Measurements from ENCODE around the gene TMEM245.

TMEM245 gene

GRCh38 chr9:109098960-109099308, 20.8 kb downstream of the TMEM245 start:
- DNase-seq = no peak

GRCh38 chr9:109098171-109098959, 21.4 kb downstream of the TMEM245 start:
- DNase-seq = no peak

- DNase-seq = no peak
Observed at GRCh38 chr9:109097146-109097545, 22.6 kb downstream of the TMEM245 start.

GRCh38 chr9:109095321-109095720, 24.4 kb downstream of the TMEM245 start:
- DNase-seq = no peak

GRCh38 chr9:109094268-109094667, 25.5 kb downstream of the TMEM245 start:
- DNase-seq = no peak

- DNase-seq = no peak
Observed at GRCh38 chr9:109092587-109092986, 27.2 kb downstream of the TMEM245 start.

GRCh38 chr9:109092051-109092580, 27.6 kb downstream of the TMEM245 start:
- no peak for DNase-seq

GRCh38 chr9:109088221-109088620, 31.5 kb downstream of the TMEM245 start:
- no peak for DNase-seq

GRCh38 chr9:109087795-109088194, 32.0 kb downstream of the TMEM245 start:
- no peak for DNase-seq

- no peak for DNase-seq
Observed at GRCh38 chr9:109086221-109086620, 33.5 kb downstream of the TMEM245 start.

- DNase-seq = no peak
Observed at GRCh38 chr9:109085510-109085909, 34.2 kb downstream of the TMEM245 start.

- no peak for DNase-seq
Observed at GRCh38 chr9:109083813-109084405, 35.8 kb downstream of the TMEM245 start.

GRCh38 chr9:109083141-109083540, 36.6 kb downstream of the TMEM245 start:
- DNase-seq = no peak

- no peak for DNase-seq
Observed at GRCh38 chr9:109082091-109082620, 37.6 kb downstream of the TMEM245 start.

- no peak for DNase-seq
Observed at GRCh38 chr9:109074236-109074889, 45.4 kb downstream of the TMEM245 start.

GRCh38 chr9:109072821-109073435, 46.8 kb downstream of the TMEM245 start:
- DNase-seq = no peak

GRCh38 chr9:109072133-109072692, 47.5 kb downstream of the TMEM245 start:
- no peak for DNase-seq

GRCh38 chr9:109068764-109069163, 51.0 kb downstream of the TMEM245 start:
- no peak for DNase-seq

GRCh38 chr9:109064963-109065702, 54.6 kb downstream of the TMEM245 start:
- DNase-seq = no peak

- DNase-seq = no peak
Observed at GRCh38 chr9:109063760-109064159, 56.0 kb downstream of the TMEM245 start.

GRCh38 chr9:109062543-109062942, 57.2 kb downstream of the TMEM245 start:
- no peak for DNase-seq

- no peak for DNase-seq
Observed at GRCh38 chr9:109060191-109060590, 59.6 kb downstream of the TMEM245 start.
